Choroid plexus epithelial cell (primary cell): ENCODE data around the gene MYO1G.

Experiments used
- DNase-seq: peaks from one replicate; pipeline ENCODE4 v3.0.0-alpha.2; 2010; ENCODE audit warnings: low read depth
- H3K4me3 ChIP-seq: 2 replicates; pipeline ENCODE4 v1.5.1; 2011; ENCODE audit warnings: low read depth, mild to moderate bottlenecking, control low read depth, low read length, moderate library complexity
- CTCF ChIP-seq: conservative IDR thresholded peaks from 2 replicates; pipeline ENCODE4 v1.5.1; 2011; ENCODE audit warnings: low read depth, mild to moderate bottlenecking, control low read depth, inconsistent platforms, low read length, moderate library complexity

The MYO1G gene

DNA sequence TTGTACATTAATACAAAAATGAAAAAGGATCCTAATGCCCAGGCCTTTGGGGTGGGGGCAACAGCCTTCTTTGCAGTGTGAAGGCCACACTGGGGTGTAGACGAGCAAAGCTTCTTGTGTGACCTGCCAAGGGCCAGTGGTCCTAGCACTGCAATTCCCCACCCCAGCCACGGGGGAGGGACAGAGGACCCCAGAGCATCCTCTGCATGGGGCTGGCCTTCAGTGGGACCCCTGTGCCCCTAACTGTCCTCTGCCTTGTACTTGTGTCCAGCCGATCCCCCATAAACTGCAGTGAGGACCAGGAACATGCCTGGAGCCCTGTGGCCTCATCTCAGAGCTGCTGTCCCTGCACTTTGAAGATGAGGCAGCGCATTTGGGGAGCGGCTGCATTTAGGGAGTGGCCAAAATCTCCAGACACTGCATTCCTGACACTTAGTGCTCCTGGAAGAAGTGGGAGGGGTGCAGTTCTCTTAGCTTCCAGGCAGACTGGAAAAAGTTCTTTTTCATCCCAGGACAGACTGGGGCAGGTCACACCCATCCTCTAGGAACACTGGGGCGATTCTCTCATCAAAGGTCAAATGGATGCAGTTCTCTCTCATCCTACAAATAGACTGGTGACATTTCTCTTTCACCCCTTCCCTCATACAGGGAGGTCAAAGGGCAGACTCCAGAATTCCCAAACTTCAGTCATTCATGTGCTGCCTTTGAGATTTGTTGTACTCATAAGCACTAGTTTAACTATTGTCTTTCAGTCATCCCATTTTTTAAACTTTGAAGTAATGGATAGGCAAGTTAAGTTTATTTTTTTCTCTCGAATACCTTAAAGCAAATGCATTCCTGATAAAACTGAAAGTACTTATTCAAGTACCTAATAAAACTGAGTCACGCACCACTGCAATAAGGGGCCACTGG is 922 bp upstream of the MYO1G start:
- no peak overlapping the region for H3K4me3 ChIP-seq
- no peak for DNase-seq
- no peak for TF ChIP-seq CTCF

GRCh38 chr7:44977959-44978335 is 868 bp downstream of the MYO1G start:
- no peak for DNase-seq
- no peak overlapping the region for H3K4me3 ChIP-seq
- no peak for TF ChIP-seq CTCF

DNA sequence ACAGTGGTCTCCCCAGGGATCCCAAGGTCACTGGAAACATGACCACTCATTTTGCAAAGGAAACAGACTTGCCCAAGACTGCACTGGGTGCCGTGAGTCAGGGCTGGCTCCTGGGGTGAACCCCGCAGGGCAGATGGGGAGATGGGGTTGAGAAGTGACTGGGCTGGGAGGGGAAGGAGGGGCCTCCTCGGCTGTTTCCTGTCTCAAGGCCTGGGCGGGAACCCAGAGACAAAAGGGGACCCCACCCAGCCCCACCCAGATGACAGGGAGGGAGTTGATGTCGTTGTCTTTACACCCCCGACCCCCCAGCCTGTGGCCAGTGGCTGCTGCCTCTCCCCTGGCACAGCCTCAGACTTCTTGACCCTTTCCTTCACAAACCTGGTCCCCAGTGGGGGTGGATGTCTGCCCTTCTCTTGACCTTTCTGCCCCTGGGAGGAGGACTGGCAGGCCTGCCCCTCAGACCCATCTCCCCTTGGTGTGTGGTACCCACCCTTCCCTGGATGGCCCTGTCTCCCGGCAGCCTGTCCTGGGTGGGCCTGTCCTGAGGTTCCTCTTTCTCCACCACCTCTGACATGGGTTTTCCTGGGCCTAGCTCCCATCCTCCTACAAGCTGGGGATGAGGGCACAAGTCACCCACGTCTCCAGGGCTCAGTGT is 1.4 kb downstream of the MYO1G start:
- H3K4me3 ChIP-seq = no peak overlapping the region
- DNase-seq = no peak

DNA sequence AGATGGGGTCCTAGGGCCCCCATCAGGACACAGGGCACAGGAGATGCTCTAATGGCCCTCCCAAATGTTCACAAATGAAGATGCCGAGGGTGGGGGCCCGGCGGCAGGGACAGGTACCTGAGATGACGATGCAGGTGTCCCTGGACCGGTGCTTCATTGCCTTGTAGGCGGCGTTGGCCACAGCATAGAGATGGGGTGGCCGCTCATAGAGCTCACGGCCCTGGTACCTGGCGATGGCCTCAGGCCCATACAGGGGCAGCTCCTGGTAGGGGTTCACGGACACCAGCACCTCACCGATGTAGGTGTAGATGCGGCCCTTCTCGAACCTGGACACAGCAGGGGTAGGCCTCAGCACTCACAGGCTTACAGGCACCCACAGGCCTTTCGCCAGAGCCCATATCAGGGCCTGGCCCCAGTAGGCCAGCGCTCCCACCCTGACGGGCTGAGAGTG is 2.0 kb downstream of the MYO1G start:
- TF ChIP-seq CTCF = no peak
- H3K4me3 ChIP-seq = no peak overlapping the region

More for the DNA sequence above, 1.4 kb downstream of the MYO1G start:
- no peak for TF ChIP-seq CTCF

DNA sequence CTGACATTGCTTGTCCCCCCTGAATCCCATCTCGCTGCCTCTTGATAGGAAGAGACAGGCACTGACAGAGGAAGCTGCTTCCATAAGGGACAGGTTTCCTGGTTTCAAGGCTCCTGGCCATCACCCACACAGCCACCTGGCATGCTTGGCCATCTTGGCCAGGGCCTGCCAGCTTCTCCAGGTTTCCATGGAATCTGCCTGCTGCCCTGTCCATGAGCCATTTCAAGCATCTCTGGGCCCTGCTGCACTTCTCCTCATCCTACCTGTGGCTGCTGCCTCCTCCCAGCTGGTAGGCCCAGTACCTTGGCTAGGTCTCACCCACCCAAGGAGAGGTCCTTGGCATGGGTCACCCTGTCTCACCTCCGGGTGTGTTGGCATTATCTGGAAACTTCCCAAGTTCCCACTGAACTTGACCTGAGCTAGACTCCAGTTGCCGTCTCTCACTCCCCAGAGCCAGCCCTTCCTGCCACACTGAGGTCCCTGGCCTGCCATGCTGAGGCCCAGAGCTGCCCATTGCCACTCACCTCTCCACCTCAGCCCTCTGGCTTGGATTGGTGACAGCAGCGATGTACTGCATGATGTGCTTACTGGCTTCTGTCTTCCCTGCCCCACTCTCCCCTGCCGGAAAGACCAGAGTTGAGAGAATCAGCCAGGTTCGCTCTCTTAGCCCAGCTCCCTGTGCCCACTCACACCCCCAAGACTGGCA is 2.6 kb downstream of the MYO1G start:
- no peak for DNase-seq
- no peak overlapping the region for H3K4me3 ChIP-seq
- no peak for TF ChIP-seq CTCF

More for the DNA sequence above, 2.0 kb downstream of the MYO1G start:
- no peak for DNase-seq

- no peak overlapping the region for H3K4me3 ChIP-seq
- no peak for DNase-seq
- no peak for TF ChIP-seq CTCF
These were observed 3.3 kb downstream of the MYO1G start for GRCh38 chr7:44975331-44976039.
